HFFc6 (cell line): Measurements from ENCODE around the gene LAMC2. TPM values are rescaled to one million over a fixed set of nuclear protein-coding genes. Genes with fewer than 3 reads are reported as not detected.
A peak's percentile ranks its signal among the peaks of the same experiment; 100 is the strongest.

Experiments
- DNase-seq: peaks from one replicate; pipeline ENCODE4 v3.0.0-alpha.2; 2018
- H3K27ac Mint-ChIP-seq: 2 replicates; pipeline ENCODE4 v1.8.0; 2020; ENCODE audit warnings: mild to moderate bottlenecking, mixed read lengths
- H3K27me3 Mint-ChIP-seq: 2 replicates; pipeline ENCODE4 v1.8.0; 2021; ENCODE audit warnings: mild to moderate bottlenecking, moderate library complexity, mixed read lengths; ENCODE audit not compliant: insufficient read depth
- H3K36me3 Mint-ChIP-seq: 2 replicates; pipeline ENCODE4 v1.8.0; 2021; ENCODE audit warnings: low read depth, mixed read lengths
- H3K4me1 Mint-ChIP-seq: 2 replicates; pipeline ENCODE4 v1.8.0; 2020; ENCODE audit warnings: low read depth, mixed read lengths
- H3K4me3 Mint-ChIP-seq: 2 replicates; pipeline ENCODE4 v1.8.0; 2020; ENCODE audit warnings: mild to moderate bottlenecking, moderate library complexity, mixed read lengths
- H3K9me3 Mint-ChIP-seq: 2 replicates; pipeline ENCODE4 v1.8.0; 2020; ENCODE audit warnings: mild to moderate bottlenecking, mixed read lengths
- total RNA-seq, 6 experiments: library from RNA; stranded (reverse); fragmentation: NEBNext Ultra II Directional; extraction: Animal tissue kit (Norgen Biotek cat#: 25700); gene quantifications; 2 replicates in 1 of 6; 3 replicates in 5 of 6; pipeline ENCODE4 v1.2.3, GENCODE V29; 2021
- TF ChIP-seq, protein P1 (sequence below): fragments of 200-600 bp; sonication (generic); IDR thresholded peaks from 2 replicates; pipeline ENCODE4 v1.5.0; 2021; ENCODE audit warnings: antibody characterized with exemption, mild to moderate bottlenecking

The LAMC2 gene
- total RNA-seq, 6 experiments from 2014 or later: 1.5 to 2.3 (median 1.7) TPM

DNA sequence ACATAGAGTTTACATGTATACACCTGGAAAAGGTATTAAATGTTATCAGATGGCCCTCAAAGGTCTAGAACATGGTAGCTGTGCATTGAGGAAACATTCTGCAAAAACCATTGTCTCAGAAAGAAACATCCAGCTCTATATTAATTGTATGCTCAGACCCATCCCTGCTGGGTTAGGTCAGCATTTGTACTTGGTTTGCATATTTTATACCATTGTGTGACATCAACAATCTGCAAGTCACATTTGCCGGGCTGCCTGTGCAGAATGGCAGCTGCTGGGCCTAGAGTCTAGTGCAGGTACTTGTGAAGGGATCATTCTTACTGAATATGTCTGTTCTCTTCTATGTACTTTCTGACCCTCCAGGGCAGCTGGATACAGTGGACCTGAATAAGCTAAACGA, 43.9 kb upstream of the LAMC2 start:
- Mint-ChIP-seq H3K4me3 (no peak overlapping the region), H3K36me3 (peaks cover 74% of the 10 kb centered on the region), H3K27ac (peak overlapping the region; percentile 27), H3K27me3 (peaks cover 12% of the 10 kb centered on the region), H3K9me3 (no peaks in the 10 kb centered on the region), H3K4me1 (peaks cover 54% of the 10 kb centered on the region)
- TF ChIP-seq, protein P1, sequence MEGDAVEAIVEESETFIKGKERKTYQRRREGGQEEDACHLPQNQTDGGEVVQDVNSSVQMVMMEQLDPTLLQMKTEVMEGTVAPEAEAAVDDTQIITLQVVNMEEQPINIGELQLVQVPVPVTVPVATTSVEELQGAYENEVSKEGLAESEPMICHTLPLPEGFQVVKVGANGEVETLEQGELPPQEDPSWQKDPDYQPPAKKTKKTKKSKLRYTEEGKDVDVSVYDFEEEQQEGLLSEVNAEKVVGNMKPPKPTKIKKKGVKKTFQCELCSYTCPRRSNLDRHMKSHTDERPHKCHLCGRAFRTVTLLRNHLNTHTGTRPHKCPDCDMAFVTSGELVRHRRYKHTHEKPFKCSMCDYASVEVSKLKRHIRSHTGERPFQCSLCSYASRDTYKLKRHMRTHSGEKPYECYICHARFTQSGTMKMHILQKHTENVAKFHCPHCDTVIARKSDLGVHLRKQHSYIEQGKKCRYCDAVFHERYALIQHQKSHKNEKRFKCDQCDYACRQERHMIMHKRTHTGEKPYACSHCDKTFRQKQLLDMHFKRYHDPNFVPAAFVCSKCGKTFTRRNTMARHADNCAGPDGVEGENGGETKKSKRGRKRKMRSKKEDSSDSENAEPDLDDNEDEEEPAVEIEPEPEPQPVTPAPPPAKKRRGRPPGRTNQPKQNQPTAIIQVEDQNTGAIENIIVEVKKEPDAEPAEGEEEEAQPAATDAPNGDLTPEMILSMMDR: no peak
- DNase-seq: no peak

DNA sequence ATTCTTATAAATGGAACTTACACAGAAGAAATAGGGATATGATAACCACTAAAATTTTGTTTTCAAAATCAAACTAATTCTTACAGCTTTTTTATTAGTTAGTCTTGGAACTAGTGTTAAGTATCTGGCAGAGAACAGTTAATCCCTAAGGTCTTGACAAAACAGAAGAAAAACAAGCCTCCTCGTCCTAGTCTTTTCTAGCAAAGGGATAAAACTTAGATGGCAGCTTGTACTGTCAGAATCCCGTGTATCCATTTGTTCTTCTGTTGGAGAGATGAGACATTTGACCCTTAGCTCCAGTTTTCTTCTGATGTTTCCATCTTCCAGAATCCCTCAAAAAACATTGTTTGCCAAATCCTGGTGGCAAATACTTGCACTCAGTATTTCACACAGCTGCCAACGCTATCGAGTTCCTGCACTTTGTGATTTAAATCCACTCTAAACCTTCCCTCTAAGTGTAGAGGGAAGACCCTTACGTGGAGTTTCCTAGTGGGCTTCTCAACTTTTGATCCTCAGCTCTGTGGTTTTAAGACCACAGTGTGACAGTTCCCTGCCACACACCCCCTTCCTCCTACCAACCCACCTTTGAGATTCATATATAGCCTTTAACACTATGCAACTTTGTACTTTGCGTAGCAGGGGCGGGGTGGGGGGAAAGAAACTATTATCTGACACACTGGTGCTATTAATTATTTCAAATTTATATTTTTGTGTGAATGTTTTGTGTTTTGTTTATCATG, 42.3 kb upstream of the LAMC2 start:
- peaks cover 19% of the 10 kb centered on the region for H3K27me3 Mint-ChIP-seq

DNA sequence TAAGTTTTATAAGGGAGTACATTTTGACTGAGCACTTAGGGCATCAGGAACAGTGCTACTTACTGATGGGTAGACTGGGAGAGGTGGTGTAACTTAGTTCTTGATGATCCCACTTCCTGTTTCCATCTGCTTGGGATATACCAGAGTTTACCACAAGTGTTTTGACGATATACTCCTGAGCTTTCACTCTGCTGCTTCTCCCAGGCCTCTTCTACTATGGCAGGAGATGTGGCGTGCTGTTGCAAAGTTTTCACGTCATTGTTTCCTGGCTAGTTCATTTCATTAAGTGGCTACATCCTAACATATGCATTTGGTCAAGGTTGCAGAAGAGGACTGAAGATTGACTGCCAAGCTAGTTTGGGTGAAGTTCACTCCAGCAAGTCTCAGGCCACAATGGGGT, 41.3 kb upstream of the LAMC2 start:
- Mint-ChIP-seq H3K9me3 (no peaks in the 10 kb centered on the region), H3K4me3 (no peak overlapping the region), H3K27ac (peak overlapping the region; percentile 25; the same call in 1 of the 2 replicates), H3K27me3 (peaks cover 18% of the 10 kb centered on the region), H3K36me3 (peaks cover 51% of the 10 kb centered on the region), H3K4me1 (peaks cover 49% of the 10 kb centered on the region)
- no peak for DNase-seq
- TF ChIP-seq, protein P1: no peak

More for the DNA sequence above, 42.3 kb upstream of the LAMC2 start:
- peaks cover 58% of the 10 kb centered on the region for H3K36me3 Mint-ChIP-seq
- no peak overlapping the region for H3K4me3 Mint-ChIP-seq
- DNase-seq: no peak
- H3K4me1 Mint-ChIP-seq: peaks cover 54% of the 10 kb centered on the region
- TF ChIP-seq, protein P1: no peak
- no peaks in the 10 kb centered on the region for H3K9me3 Mint-ChIP-seq
- peak overlapping the region; percentile 44 for H3K27ac Mint-ChIP-seq

DNA sequence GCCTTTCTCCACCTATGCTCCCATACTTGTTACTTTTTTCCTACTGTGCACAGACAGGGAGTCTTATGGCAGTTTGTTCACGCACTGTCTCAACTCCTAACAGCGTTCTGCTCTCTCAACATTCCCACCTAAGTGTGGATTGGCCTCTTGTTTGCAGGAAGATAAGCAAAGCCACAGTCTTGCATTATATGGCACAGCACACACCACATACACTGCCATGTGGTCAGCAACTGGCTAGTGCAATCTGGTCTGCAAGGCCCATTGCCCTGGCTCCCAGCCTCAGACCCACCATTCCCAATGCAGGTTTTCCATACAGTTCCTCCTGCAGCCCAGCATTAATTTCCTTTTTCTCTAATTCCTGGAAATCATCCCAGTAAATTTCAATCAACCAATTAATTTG, 38.3 kb upstream of the LAMC2 start:
- peaks cover 29% of the 10 kb centered on the region for H3K4me1 Mint-ChIP-seq
- peaks cover 4% of the 10 kb centered on the region; the same call in 1 of the 2 replicates for H3K9me3 Mint-ChIP-seq
- DNase-seq: no peak
- peaks cover 26% of the 10 kb centered on the region for H3K36me3 Mint-ChIP-seq
- peaks cover 21% of the 10 kb centered on the region for H3K27me3 Mint-ChIP-seq
- peak overlapping the region; percentile 57 for H3K27ac Mint-ChIP-seq
- TF ChIP-seq, protein P1: no peak
- no peak overlapping the region for H3K4me3 Mint-ChIP-seq

DNA sequence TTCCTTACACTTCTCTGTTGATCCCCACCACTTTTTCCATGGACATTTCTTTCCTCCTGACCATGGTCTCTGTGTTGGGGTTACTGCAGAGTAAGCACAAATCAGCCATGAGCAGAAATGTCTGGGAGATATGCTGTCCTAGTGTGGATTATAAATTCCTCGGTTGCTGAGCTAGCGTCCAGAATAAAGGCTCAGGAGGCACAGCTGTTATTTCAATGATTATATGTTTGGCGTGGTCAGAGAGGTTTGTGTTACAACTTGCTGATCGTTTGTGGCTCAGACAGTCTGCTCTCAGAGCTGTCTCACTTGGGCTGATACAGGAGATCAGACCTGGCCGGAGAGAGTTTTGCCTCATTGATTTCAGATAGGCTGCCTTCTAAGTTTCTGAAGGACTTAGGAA, 37.5 kb upstream of the LAMC2 start:
- H3K27ac Mint-ChIP-seq: peak overlapping the region; percentile 88
- peaks cover 21% of the 10 kb centered on the region for H3K27me3 Mint-ChIP-seq
- peaks cover 18% of the 10 kb centered on the region for H3K36me3 Mint-ChIP-seq
- peak; percentile 31 for DNase-seq
- H3K4me1 Mint-ChIP-seq: peaks cover 29% of the 10 kb centered on the region
- TF ChIP-seq, protein P1: no peak
- peaks cover 4% of the 10 kb centered on the region; the same call in 1 of the 2 replicates for H3K9me3 Mint-ChIP-seq
- H3K4me3 Mint-ChIP-seq: peak overlapping the region; percentile 56
